ENCODE measurements around the gene TMEM138.
A peak's percentile ranks its signal among the peaks of the same experiment; 100 is the strongest.

The TMEM138 gene

DNA sequence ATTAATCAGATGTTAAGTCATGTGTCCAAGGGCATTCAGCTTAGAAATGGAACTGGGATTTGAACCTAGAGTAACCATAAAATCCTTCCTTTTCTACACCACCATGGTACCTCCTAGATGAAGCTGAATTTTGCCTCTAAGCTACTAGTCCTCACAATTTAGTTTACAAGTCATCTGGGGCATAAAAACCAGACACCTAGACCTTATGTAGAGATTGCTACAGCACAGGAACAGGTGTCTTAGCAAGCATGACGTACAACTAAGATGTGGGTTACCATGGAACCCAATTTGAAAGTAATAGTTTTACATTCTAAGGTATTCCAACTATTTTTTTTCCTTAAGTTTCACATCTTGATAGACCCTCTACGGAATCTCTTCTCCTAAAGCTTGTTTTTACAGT is 39.4 kb downstream of the TMEM138 start:
- no peak overlapping the region for H3K27ac ChIP-seq
- DNase-seq (ENCODE audit: low read depth, low spot score): no peak

DNA sequence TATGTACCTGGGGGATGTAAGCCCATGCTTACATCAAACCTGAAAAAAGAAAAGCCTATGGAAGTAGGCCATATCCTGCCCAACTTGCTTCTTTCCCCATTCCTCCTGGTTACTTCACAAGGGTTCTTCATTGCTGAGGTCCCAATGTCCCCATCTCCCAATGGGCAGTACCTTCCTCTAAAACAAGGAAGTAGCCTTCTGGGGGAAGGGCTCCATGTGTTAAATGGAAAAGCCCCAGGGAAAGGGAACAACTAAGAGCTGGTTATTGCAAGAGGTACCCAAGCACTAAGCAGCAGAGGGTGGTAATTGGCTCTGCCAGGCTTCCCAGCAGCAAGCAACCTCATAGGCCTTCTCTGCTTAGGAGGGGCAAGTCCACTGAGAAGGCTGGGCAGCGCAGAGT is 41.5 kb downstream of the TMEM138 start:
- H3K27ac ChIP-seq: no peak overlapping the region
- no peak for DNase-seq (ENCODE audit: low read depth, low spot score)

DNA sequence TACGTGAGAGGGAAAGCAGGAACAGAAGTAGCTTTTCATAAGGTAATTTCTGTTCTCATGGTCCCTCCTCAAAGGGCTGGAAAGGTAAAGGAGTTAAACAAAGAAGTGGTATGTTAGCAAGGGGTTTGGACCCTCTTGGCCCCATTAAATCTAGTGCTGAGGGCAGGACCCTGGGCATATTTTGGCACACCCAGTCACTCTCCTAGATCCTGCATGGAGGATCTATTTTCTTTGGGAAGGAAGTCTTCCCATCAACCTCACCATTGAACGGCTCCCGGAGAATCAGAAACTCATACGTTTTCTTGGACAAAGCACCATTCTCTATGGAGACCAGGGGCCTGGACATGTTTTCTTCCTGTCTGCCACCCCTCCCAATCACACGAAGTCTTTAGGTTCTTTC is 41.9 kb downstream of the TMEM138 start:
- H3K27ac ChIP-seq: no peak overlapping the region
- DNase-seq (ENCODE audit: low read depth, low spot score): no peak

DNA sequence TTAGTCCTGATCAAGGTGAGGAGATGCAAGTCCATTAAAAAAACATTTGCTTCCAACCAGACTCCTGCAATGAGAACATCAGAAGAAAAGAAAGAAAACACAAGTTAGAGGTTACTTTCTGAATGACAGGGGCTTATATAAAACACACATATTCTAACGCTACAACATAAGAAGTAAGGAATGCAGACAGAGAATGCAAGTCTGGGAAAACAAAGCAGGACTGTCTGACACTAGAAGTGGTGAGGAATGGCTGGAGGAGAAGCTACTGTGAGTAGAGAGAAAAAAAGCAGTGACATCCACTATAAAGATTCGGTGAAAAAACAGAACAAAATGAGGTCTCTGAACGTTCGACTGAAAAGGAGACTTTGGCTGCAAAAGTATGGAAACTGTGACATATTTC is 42.5 kb downstream of the TMEM138 start:
- H3K27ac ChIP-seq: no peak overlapping the region

DNA sequence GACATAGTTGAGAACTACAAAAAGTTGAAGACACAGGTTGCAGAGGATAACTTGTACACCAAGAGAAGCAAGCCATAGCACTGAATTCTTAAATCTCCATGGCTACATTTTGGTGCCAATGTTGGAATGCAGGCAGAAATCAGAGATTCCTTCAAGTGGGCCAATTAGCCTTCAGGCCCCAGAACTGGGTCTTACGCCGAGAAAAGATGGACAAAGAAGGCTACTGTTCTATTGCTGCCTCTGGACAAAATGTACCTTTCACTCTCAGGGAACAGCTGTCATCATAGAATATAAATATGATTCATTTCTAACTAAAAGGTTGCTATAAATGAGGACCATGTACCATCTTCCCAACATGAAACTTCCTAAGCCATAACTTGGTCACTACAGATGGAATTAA is 43.9 kb downstream of the TMEM138 start:
- no peak for DNase-seq (ENCODE audit: low read depth, low spot score)
- H3K27ac ChIP-seq: no peak overlapping the region

More for the DNA sequence above, 42.5 kb downstream of the TMEM138 start:
- DNase-seq (ENCODE audit: low read depth, low spot score): no peak

DNA sequence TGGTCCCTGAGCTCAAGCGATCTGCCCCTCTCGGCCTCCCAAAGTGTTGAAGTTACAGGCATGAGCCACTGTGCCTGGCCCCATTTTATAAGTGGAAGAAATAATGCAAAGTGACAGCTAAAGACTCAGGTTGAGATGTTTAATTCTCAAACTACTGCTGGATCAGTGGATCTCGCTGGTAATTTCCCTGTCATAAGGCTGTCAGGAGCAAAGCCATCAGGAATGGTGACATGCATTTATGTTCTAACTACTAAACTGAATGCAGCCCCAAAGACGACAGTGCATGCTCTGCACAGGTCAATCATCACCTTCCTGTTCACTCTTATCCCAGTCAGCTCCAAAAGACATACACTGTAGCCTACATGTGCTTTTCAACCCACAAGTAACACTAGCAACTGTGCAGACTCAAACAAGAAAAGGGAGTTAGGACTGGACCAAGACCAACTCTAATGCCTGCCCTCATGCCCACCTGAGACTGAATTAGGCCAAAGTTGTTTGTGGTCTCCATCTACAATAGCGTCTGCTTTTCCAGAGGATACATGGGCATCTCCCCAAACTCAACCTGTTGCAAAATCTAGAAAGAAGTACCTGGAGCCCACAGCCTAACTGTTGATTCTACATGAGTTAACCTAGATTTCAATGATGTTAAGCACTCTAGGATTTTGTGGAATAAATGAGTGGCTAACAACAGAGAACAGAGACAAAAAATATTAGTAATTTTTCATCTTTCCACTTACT is 45.0 kb downstream of the TMEM138 start:
- H3K27ac ChIP-seq: no peak overlapping the region
- DNase-seq (ENCODE audit: low read depth, low spot score): no peak

DNA sequence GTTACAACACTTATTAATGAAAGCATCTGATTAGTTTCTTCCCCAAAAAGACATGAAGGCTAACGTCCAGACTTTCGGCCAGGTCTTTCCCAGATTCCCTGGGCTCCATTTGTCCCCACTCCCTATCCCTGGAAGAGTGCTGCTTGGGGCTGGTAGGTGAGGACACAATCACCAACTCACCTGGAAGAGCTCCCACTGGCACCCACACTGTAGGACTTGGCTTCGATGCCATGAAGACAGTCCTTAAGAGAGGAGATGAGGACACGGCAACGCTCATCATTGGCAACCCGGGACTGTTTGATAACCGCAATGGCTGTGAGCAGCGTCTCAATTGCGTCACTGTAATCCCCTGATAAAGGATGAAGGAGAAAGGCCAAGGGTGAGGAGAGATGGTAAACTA is 49.4 kb downstream of the TMEM138 start:
- no peak overlapping the region for H3K27ac ChIP-seq
- DNase-seq (ENCODE audit: low read depth, low spot score): no peak

DNA sequence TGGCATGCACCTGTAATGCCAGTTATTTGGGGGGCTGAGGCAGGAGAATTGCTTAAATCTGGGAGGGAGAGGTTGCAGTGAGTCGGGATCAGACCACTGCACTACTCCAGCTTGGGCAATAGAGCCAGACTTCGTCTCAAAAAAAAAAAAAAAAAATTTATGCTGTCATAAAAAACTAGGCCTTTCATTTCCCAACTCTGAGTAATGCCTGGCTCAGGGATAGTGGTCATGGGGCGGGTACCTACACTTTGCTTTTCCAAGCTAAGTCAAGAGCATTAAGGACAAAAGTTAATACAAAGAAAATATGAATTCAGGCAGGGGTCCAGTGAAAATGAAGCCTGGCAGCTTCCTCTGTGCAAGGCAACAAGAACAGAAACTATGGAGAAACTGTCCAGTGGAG is 51.3 kb downstream of the TMEM138 start:
- DNase-seq (ENCODE audit: low read depth, low spot score): no peak
- no peak overlapping the region for H3K27ac ChIP-seq

DNA sequence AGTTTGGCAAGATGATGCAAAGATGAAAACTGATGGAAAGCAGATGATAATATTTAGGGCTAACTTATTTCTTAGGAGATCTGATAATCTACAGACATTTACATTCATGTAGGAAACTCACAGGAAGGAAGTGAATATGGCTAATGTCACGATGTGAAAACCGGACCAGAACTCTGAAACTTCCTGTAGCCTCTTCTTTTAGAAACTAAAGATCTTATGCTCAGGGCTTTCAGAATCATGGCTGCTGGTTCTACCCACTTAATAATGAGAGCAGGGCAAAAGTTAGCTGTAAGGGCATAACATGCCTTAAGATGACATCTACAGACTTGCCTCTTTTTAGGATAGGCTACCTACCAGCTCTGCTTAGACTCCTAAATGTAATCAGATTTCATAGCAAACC is 52.4 kb downstream of the TMEM138 start:
- DNase-seq (ENCODE audit: low read depth, low spot score): no peak
- H3K27ac ChIP-seq: no peak overlapping the region

DNA sequence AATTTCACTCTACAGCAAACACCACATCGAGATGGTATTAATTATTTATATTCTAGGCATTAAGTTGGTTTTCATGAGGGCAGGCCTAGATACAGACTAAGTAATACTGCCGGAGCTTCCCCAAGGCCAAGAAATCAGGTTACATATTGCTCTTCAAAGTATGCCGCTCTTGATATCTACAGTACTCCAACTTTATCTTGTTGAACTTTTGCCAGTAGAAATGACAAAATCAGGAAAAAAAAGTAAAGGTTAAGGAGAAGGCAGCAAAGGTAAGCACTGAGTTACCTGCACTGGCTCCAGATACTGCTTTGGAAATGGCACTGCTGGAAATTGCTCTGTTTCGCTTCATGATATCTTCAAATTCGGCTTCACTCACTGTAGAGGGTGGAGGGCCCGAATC is 53.2 kb downstream of the TMEM138 start:
- no peak overlapping the region for H3K27ac ChIP-seq
- no peak for DNase-seq (ENCODE audit: low read depth, low spot score)

DNA sequence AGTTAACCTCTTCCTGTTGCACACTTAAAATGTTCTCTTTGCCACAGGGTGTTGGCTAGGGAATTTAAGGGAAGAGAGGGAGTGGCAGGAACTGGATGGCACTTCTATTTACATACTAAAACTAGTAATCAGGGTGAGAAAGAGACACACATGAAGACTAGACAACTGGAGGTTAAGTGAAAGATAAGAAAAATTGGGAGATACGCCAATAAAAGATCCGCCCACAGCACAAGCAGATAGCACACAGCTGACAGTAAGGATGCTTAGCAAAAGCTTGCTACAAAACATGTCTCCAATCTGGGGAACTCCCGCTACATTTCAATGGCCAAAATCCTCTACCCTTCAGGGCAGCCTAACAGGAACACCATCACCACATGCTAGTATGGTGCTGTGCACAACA is 54.8 kb downstream of the TMEM138 start:
- peak overlapping the region; percentile 52 for H3K27ac ChIP-seq
- DNase-seq (ENCODE audit: low read depth, low spot score): no peak

DNA sequence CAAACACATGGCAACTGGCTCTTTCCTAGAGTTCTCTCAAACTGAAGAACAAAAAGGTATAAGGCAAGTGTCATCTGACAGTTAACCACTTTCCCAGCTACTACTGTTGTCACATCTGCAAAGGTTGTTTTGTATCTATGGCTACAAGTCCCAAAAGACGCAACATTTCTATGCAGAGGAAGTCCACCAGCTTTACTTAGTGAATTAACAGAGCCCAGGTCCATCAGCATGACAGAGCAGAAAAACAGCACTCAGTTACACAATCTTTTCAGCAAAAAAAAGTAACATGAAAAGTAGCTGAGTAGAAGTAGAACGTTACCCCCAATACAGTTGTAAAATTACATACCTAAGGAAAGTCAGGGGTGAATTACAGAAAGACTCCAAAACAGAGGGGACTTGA is 55.5 kb downstream of the TMEM138 start:
- peak overlapping the region; percentile 52 for H3K27ac ChIP-seq
- no peak for DNase-seq (ENCODE audit: low read depth, low spot score)

DNA sequence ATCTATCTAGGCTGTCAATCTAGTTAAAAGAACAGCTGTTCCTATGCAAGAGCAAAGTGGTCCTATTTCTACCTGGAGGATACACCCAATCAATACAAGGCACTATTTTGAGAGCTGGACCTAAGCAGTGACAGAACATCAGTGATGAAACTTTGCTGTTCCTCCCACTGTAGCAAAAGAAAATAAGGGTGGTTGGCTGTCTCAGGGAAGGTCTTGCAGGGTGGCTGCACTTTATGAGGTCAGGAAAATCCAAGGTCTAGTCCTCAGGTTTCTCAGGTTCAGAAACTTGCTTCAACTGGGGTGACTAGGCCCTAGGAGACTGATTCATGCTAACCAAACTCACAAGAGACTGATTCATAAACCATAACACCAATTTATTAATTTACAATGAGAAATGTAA is 56.0 kb downstream of the TMEM138 start:
- peak; percentile 48 for DNase-seq (ENCODE audit: low read depth, low spot score)
- peak overlapping the region; percentile 52 for H3K27ac ChIP-seq
